Choroid plexus epithelial cell (primary cell): Measurements from ENCODE around the gene PDE5A.
A peak's percentile ranks its signal among the peaks of the same experiment; 100 is the strongest.

ENCODE experiments used
- DNase-seq: peaks from one replicate; pipeline ENCODE4 v3.0.0-alpha.2; 2010; ENCODE audit warnings: low read depth
- H3K4me3 ChIP-seq: 2 replicates; pipeline ENCODE4 v1.5.1; 2011; ENCODE audit warnings: low read depth, mild to moderate bottlenecking, control low read depth, low read length, moderate library complexity
- TF ChIP-seq, protein P1 (sequence below): conservative IDR thresholded peaks from 2 replicates; pipeline ENCODE4 v1.5.1; 2011; ENCODE audit warnings: low read depth, mild to moderate bottlenecking, control low read depth, inconsistent platforms, low read length, moderate library complexity

PDE5A gene

DNA sequence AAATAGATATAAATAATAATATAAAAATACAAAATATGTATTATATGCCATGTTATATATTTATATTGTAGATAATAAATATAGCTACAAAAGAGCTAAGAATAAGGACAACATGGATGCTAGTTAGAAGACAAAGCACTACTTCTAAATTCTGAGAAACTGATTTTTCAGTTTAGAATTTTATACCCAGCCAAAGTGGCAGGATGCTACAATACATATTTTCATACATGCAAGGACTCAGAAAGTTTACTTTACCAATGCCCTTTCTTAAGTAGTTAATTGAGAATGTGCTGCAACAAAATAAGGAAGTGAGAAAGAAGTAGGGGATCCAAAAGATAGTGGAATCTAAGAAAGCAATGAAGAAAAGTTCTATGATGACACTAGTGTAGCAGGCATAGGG, 64.5 kb downstream of the PDE5A start:
- TF ChIP-seq, protein P1, sequence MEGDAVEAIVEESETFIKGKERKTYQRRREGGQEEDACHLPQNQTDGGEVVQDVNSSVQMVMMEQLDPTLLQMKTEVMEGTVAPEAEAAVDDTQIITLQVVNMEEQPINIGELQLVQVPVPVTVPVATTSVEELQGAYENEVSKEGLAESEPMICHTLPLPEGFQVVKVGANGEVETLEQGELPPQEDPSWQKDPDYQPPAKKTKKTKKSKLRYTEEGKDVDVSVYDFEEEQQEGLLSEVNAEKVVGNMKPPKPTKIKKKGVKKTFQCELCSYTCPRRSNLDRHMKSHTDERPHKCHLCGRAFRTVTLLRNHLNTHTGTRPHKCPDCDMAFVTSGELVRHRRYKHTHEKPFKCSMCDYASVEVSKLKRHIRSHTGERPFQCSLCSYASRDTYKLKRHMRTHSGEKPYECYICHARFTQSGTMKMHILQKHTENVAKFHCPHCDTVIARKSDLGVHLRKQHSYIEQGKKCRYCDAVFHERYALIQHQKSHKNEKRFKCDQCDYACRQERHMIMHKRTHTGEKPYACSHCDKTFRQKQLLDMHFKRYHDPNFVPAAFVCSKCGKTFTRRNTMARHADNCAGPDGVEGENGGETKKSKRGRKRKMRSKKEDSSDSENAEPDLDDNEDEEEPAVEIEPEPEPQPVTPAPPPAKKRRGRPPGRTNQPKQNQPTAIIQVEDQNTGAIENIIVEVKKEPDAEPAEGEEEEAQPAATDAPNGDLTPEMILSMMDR, result no peak
- DNase-seq, result no peak
- H3K4me3 ChIP-seq, result no peak overlapping the region

DNA sequence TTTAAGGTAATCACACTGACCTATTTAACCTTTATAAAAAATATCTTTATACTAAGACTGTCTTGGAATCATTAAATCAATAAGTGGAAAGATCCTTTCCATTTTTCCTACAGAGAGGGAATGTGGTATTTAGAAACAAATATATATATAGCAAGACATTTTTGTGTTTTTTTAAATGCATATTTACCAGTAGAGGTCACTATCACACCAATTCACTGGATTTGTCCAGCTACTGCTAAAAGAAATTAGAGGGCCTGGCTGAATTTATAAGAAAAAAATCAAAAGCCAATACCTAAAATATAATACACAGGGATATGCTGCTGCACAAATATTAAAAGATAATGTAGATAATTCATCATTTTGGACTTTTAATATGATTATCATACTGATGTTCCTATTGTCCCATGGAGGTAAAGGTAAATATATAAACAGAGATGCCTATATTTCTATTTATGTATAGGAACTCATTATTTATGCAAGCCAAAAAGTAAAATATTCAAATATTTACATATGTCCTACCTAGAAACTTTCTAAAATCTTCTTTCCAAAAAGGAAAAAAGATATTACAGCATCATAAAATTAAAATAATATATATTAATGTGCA, 69.5 kb downstream of the PDE5A start:
- TF ChIP-seq, protein P1, result peak; percentile 49
- no peak overlapping the region for H3K4me3 ChIP-seq
- peak; percentile 87 for DNase-seq

DNA sequence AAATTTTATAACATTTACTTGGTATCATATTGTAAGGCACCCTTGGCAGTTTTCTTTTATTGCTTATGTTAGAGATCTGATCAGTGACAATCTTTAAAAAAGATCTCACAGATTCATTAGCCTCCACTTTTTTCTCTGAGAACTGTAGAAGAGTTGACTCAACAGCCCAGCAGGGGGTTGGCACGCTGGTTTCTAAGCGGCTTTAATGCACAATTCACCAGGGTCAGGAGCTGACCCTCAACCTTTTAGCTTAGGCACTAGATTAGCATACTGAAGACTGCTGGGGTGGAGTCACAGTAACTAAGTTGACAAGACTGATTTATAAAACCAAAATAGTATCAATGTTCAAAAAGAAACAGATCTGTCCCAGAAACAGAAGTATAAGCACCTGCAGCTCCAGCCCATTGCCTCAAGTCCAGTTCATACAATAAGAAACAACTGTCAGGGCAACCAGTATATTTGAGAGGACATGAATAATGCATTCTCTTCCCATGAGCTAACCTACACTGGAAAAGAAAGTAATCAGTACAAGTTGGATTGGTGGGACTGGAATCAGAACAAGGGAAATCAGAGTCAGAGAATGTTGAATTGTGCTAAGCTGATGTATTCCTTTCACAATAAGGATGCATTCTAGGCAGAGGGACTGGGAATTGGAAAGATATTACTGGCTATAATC, 77.6 kb downstream of the PDE5A start:
- TF ChIP-seq, protein P1, result peak; percentile 22
- H3K4me3 ChIP-seq, result no peak overlapping the region
- DNase-seq, result peak; percentile 82

DNA sequence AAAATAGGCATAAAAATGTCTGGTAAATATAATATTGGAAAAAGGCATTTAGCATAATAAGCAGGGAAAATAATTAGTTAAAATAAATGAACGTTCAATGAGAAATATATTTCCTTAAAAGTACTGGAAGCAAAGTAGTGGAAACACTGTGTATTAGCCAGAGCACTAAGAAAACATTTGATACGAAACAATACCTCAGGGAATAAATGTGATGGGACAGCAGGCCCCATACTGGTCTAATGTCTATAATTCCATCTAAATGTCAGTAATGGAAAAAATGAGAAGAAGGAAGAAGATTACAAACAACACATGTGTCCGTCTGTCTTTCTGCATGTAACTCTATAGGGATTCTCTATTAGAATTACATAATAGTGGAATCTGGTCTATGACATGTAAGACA, 79.0 kb downstream of the PDE5A start:
- DNase-seq, result no peak
- TF ChIP-seq, protein P1, result no peak
- no peak overlapping the region for H3K4me3 ChIP-seq

DNA sequence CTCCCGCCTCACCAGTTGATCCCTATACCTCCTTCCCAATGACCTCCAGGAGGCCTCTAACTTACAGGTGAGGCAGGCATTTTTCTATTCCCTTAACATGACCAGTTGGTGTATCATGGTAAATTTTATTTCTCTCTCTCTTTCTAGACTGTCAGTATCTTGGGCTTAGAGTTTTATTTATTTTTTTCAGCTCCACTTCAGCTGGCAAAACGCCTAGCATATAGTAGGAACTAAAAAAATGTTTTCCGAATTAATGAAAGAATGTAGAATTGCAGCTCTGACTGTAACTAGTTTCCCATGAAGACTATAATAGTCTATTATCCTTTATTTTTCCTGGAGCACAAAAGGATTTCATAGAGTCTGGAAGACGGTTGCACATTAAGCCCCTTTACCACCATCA, 84.8 kb downstream of the PDE5A start:
- H3K4me3 ChIP-seq, result no peak overlapping the region
- DNase-seq, result peak; percentile 70
- TF ChIP-seq, protein P1, result no peak

DNA sequence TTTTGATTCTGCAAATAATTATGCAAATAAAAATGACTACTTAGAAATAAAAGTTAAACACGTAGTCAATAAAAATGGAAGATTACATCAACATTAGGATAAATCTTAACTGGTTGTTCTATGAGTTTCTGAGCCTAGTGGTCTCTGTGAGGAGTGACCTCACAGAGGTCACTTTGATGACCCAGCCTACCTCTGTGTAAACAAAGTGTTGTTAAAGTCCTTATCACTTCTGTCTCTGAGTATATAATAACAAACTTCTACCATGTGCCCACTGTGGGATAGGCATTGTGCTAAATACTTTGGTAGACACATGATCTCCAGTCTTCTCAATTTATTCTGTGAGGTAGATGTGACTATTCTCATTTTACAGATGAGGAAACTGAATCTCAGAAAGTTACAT, 85.4 kb downstream of the PDE5A start:
- H3K4me3 ChIP-seq, result no peak overlapping the region
- TF ChIP-seq, protein P1, result no peak
- peak; percentile 28 for DNase-seq

DNA sequence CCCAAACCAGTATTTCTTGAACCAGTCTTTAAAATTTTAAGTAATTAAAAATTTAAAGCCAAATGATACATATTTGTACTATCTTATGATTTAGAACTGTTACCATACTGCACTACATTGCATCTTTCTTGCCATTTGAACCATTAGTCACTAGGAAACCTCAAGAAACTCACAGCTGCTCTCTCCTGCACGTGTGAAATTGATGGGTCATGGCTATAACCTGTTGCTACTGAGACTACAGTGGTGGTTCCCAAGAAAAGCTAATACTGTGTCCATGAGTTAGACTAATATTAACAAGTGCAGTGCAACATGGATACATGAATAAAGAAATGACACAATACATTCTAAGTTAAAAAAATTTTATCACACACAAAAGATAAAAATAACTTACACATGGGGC, 88.4 kb downstream of the PDE5A start:
- TF ChIP-seq, protein P1, result no peak
- DNase-seq, result peak; percentile 39

More for the DNA sequence above, 88.4 kb downstream of the PDE5A start:
- H3K4me3 ChIP-seq, result no peak overlapping the region
